HL-60 (cell line): ENCODE measurements around the gene LKAAEAR1.
"Not testable (repeated sequence)": the region's sequence is repeated elsewhere in the genome, so short reads cannot be mapped to it uniquely, and the experiment has no call there.

Experiments
- DNase-seq, 2 experiments: peaks; one replicate each; pipeline ENCODE4 v3.0.0-alpha.2; 2010 to 2020; ENCODE audit warnings: low read depth in 1 of 2, low spot score in 1 of 2
- H3K27ac ChIP-seq: fragments of 250-450 bp; sonication (Bioruptor Pico); replicated peaks from 2 replicates; pipeline ENCODE4 v1.5.1; 2020; ENCODE audit warnings: mild to moderate bottlenecking, moderate library complexity
- H3K27me3 ChIP-seq: fragments of 250-450 bp; sonication (Bioruptor Pico); 2 replicates; pipeline ENCODE4 v1.5.1; 2021; ENCODE audit warnings: mild to moderate bottlenecking, moderate library complexity; ENCODE audit not compliant: insufficient read depth, poor library complexity, severe bottlenecking
- H3K4me3 ChIP-seq: replicated peaks from 2 replicates; pipeline ENCODE4 v1.5.1; 2011; ENCODE audit warnings: mild to moderate bottlenecking, control low read depth, low read length; ENCODE audit not compliant: insufficient read depth
- GABPA ChIP-seq: IDR thresholded peaks from 2 replicates; pipeline ENCODE4 v1.6.1; 2012; ENCODE audit warnings: low read depth
- POLR2AphosphoS5 ChIP-seq: IDR thresholded peaks from 2 replicates; pipeline ENCODE4 v1.6.1; 2012; ENCODE audit warnings: low read depth
- REST ChIP-seq: IDR thresholded peaks from 2 replicates; pipeline ENCODE4 v1.6.1; 2012; ENCODE audit warnings: low read depth; ENCODE audit not compliant: insufficient replicate concordance
- SPI1 ChIP-seq: IDR thresholded peaks from 2 replicates; pipeline ENCODE4 v1.6.1; 2012; ENCODE audit warnings: low read depth, mild to moderate bottlenecking, borderline replicate concordance
- TF ChIP-seq, protein P1 (sequence below): IDR thresholded peaks from one replicate; pipeline ENCODE4 v1.5.1; 2011; ENCODE audit warnings: low read length, control low read depth, inconsistent platforms; ENCODE audit not compliant: insufficient read depth

The LKAAEAR1 gene

DNA sequence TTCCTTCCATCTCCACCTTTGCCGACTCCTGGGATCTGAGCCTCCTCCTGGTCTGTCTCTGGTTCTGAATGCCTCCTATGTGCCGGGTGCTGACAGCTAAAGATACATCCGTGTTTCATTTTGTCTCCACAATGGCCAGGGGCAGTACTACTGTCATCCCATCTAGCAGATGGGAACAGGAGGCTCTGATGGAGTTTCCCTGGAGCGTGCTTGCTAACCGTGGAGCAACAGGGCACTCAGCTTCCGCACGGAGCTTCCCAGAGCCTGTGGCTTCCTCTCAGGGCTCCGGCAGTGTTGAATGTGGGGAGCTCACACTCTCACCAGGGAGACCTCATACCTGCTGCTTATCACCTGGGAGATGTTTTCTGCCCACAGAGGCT is 35.1 kb upstream of the LKAAEAR1 start:
- no peak for TF ChIP-seq REST
- TF ChIP-seq GABPA: no peak
- TF ChIP-seq SPI1: no peak
- no peak for TF ChIP-seq POLR2AphosphoS5
- TF ChIP-seq, protein P1, sequence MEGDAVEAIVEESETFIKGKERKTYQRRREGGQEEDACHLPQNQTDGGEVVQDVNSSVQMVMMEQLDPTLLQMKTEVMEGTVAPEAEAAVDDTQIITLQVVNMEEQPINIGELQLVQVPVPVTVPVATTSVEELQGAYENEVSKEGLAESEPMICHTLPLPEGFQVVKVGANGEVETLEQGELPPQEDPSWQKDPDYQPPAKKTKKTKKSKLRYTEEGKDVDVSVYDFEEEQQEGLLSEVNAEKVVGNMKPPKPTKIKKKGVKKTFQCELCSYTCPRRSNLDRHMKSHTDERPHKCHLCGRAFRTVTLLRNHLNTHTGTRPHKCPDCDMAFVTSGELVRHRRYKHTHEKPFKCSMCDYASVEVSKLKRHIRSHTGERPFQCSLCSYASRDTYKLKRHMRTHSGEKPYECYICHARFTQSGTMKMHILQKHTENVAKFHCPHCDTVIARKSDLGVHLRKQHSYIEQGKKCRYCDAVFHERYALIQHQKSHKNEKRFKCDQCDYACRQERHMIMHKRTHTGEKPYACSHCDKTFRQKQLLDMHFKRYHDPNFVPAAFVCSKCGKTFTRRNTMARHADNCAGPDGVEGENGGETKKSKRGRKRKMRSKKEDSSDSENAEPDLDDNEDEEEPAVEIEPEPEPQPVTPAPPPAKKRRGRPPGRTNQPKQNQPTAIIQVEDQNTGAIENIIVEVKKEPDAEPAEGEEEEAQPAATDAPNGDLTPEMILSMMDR: no peak
- Histone ChIP-seq H3K27me3 (peaks cover 4% of the 10 kb centered on the region), H3K4me3 (no peak overlapping the region), H3K27ac (no peak overlapping the region)
- no peak for DNase-seq

GRCh38 chr20:64117432-64117777 is 33.2 kb upstream of the LKAAEAR1 start:
- DNase-seq, H3K4me3 ChIP-seq, H3K27ac ChIP-seq, H3K27me3 ChIP-seq: not testable (repeated sequence)

GRCh38 chr20:64116541-64117431 is 32.6 kb upstream of the LKAAEAR1 start:
- no peak overlapping the region for H3K27ac ChIP-seq
- TF ChIP-seq SPI1 (no peak), GABPA (no peak), POLR2AphosphoS5 (no peak), REST (no peak)
- TF ChIP-seq, protein P1: no peak
- no peak for DNase-seq
- no peaks in the 10 kb centered on the region for H3K27me3 ChIP-seq
- H3K4me3 ChIP-seq: no peak overlapping the region

DNA sequence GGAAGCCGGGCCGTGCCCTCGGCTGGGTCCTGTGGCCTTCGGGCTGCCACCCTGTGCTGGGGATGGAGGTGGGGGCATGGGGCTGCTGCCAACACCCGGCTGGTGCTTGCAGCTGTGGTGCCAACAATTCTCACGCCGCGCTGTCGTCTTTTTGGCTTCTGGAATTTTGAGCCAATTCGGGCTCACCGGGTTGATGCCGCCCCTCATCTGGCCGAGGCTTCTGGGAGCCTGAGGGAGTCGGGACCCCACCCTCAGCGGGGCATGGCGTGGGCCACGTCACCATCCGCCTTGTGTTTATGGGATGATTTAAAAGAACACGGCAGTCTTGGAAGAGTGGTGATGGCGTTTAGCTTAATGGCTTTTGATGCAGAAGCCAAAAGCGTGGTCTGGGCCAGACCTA is 31.8 kb upstream of the LKAAEAR1 start:
- no peaks in the 10 kb centered on the region for H3K27me3 ChIP-seq
- no peak overlapping the region for H3K4me3 ChIP-seq
- no peak for DNase-seq
- H3K27ac ChIP-seq: no peak overlapping the region
- TF ChIP-seq POLR2AphosphoS5 (no peak), SPI1 (no peak), REST (no peak), GABPA (no peak)
- TF ChIP-seq, protein P1: no peak
